Adipocyte (in vitro differentiated cells): ENCODE results near the gene HADHA.

Experiments
- DNase-seq: peaks from one replicate; pipeline ENCODE4 v3.0.0-alpha.2; 2015; ENCODE audit warnings: low read depth
- H3K27me3 ChIP-seq: replicated peaks from 2 replicates; pipeline ENCODE4 v1.7.0; 2013; ENCODE audit warnings: mild to moderate bottlenecking, low read length, moderate library complexity; ENCODE audit not compliant: control insufficient read depth, insufficient read depth
- H3K36me3 ChIP-seq: 2 replicates; pipeline ENCODE4 v1.7.0; 2013; ENCODE audit warnings: low read length, mild to moderate bottlenecking, moderate library complexity; ENCODE audit not compliant: control insufficient read depth, insufficient read depth, severe bottlenecking
- H3K4me1 ChIP-seq: 2 replicates; pipeline ENCODE4 v1.7.0; 2013; ENCODE audit warnings: mild to moderate bottlenecking, low read length, moderate library complexity; ENCODE audit not compliant: control insufficient read depth, insufficient read depth
- H3K4me3 ChIP-seq: 2 replicates; pipeline ENCODE4 v1.7.0; 2013; ENCODE audit warnings: mild to moderate bottlenecking, low read length, moderate library complexity
- H3K9ac ChIP-seq: 2 replicates; pipeline ENCODE4 v1.7.0; 2013; ENCODE audit warnings: mild to moderate bottlenecking, low read length, moderate library complexity
- H3K9me3 ChIP-seq: 2 replicates; pipeline ENCODE4 v1.7.0; 2013; ENCODE audit warnings: mild to moderate bottlenecking, low read length, moderate library complexity; ENCODE audit not compliant: control insufficient read depth

HADHA gene

DNA sequence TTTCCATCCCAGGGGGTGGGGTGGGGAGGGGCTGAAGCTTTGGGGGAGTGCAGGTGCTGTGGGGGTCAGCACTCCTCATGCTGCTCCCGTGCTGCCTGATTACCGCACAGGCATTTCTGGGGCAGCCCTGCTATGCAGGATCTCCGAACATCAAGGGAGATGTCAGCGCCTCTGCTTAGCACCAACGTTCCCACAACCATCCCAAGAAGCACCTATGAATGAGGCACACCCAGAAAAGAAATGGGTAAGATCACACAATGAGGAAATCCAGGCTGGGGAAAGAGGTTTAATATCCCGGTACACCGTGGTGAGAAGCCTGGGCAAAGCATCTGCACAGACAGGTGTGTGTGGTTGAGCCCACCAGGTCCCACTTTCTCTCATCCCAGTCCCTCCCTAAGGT lies 54.1 kb downstream of the HADHA start:
- Histone ChIP-seq H3K4me1 (peaks cover 15% of the 10 kb centered on the region), H3K9ac (no peak overlapping the region), H3K27me3 (no peaks in the 10 kb centered on the region), H3K4me3 (no peak overlapping the region), H3K9me3 (no peaks in the 10 kb centered on the region), H3K36me3 (peaks cover 57% of the 10 kb centered on the region)
- no peak for DNase-seq

- no peak for DNase-seq
- Histone ChIP-seq H3K9me3 (no peaks in the 10 kb centered on the region), H3K36me3 (peaks cover 51% of the 10 kb centered on the region), H3K9ac (no peak overlapping the region), H3K4me3 (no peak overlapping the region), H3K27me3 (no peaks in the 10 kb centered on the region), H3K4me1 (peaks cover 15% of the 10 kb centered on the region)
Measured at GRCh38 chr2:26189751-26190150, 54.7 kb downstream of the HADHA start.

DNA sequence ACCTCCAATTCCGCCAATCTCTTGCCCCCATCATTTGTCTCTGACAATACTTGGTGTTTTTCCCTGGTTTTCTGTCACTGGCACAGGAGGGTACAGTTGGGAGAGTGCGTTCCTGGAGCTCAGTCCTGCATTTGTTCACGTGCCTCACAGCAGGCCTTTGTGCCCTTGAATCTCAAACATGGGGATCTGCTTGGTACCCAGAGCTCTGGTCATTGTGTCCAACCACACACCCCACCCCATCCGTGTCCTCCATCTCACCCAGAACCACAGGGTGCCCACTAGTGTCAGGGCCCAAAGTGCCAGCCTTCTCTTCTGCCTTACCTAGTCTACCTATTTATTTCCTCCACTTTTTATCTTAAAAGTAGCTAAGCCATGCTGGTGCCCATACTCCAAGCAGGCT lies 55.3 kb downstream of the HADHA start:
- Histone ChIP-seq H3K36me3 (peaks cover 44% of the 10 kb centered on the region), H3K27me3 (no peaks in the 10 kb centered on the region), H3K4me1 (peaks cover 15% of the 10 kb centered on the region), H3K9ac (no peak overlapping the region), H3K9me3 (no peaks in the 10 kb centered on the region), H3K4me3 (no peak overlapping the region)
- DNase-seq: no peak

DNA sequence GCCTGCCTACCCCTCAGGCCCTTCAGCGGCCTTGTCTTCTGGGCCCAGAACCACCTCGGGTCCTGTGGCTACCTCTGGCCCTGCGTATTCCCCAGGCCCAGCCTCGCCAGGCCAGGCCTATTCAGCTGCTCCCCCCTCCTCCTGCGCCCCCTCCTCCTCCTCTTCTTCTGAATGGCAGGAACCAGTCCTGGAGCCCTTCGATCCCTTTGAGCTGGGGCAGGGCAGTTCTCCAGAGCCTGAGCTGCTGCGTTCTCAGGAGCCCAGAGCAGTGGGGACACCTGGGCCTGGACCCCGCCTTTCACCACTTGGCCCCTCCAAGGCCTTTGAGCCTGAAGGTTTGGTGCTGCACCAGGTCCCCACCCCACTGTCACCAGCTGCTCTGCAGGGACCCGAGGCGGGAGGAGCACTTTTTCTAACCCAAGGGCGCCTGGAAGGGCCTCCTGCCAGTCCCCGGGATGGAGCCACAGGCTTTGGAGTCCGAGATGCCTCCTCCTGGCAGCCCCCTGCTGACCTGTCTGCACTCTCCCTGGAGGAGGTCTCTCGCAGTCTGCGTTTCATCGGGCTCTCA lies 56.8 kb downstream of the HADHA start:
- H3K9me3 ChIP-seq: no peaks in the 10 kb centered on the region
- no peaks in the 10 kb centered on the region for H3K27me3 ChIP-seq
- H3K4me1 ChIP-seq: peaks cover 15% of the 10 kb centered on the region
- H3K4me3 ChIP-seq: no peak overlapping the region
- H3K9ac ChIP-seq: no peak overlapping the region
- no peak for DNase-seq
- H3K36me3 ChIP-seq: peaks cover 29% of the 10 kb centered on the region

DNA sequence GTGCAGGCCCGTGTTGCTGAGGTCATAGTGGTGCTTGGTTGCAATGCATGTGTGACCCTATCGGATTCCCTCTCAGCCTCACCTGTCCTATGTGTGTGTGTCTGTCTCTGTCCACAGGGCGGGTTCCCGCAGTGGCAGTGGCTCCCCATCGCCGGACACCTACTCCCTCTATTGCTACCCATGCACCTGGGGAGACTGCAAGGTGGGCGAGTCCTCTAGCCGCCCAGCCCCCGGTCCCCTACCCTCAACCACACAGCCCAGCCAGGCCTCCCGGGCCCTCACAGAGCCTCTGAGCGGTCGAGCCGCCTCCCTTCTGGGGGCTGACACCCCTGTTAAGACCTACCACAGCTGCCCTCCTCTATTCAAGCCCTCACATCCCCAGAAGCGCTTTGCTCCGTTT lies 57.3 kb downstream of the HADHA start:
- Histone ChIP-seq H3K36me3 (peaks cover 24% of the 10 kb centered on the region), H3K4me3 (no peak overlapping the region), H3K27me3 (no peaks in the 10 kb centered on the region)

GRCh38 chr2:26185954-26186770 lies 58.3 kb downstream of the HADHA start:
- Histone ChIP-seq H3K4me3 (peak overlapping the region; percentile 86), H3K27me3 (no peaks in the 10 kb centered on the region), H3K9me3 (no peaks in the 10 kb centered on the region), H3K4me1 (peaks cover 15% of the 10 kb centered on the region), H3K9ac (peak overlapping the region; percentile 84), H3K36me3 (peaks cover 15% of the 10 kb centered on the region)
- DNase-seq: no peak

More for the DNA sequence above, 57.3 kb downstream of the HADHA start:
- no peaks in the 10 kb centered on the region for H3K9me3 ChIP-seq
- DNase-seq: no peak
- H3K9ac ChIP-seq: no peak overlapping the region
- H3K4me1 ChIP-seq: peaks cover 15% of the 10 kb centered on the region

- Histone ChIP-seq H3K36me3 (peaks cover 7% of the 10 kb centered on the region), H3K4me3 (peak overlapping the region; percentile 86), H3K9ac (peak overlapping the region; percentile 84), H3K27me3 (no peaks in the 10 kb centered on the region), H3K4me1 (peaks cover 15% of the 10 kb centered on the region), H3K9me3 (no peaks in the 10 kb centered on the region)
- DNase-seq: no peak
Measured at GRCh38 chr2:26185304-26185928, 59.0 kb downstream of the HADHA start.

- Histone ChIP-seq H3K9me3 (no peaks in the 10 kb centered on the region), H3K4me3 (peak overlapping the region; percentile 86), H3K4me1 (peaks cover 15% of the 10 kb centered on the region), H3K9ac (peak overlapping the region; percentile 84), H3K36me3 (peaks cover under 1% of the 10 kb centered on the region), H3K27me3 (no peaks in the 10 kb centered on the region)
- DNase-seq: peak; percentile 92
Measured at GRCh38 chr2:26184555-26185303, 59.7 kb downstream of the HADHA start.

DNA sequence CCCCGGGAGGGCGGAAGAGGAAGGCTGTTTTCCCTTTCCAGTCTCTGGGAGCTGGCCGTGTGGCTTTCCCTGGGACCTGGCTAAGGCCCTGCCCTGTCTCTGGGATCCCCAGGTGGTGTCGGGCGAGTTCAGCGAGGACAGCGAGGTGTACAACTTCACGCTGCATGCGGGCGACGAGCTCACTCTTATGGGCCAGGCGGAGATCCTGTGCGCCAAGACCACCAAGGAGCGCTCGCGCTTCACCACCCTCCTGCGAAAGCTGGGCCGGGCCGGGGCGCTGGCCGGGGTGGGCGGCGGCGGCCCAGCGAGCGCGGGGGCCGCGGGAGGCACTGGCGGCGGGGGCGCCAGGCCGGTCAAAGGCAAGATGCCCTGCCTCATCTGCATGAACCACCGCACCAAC lies 60.3 kb downstream of the HADHA start:
- Histone ChIP-seq H3K4me1 (peaks cover 19% of the 10 kb centered on the region), H3K9me3 (no peaks in the 10 kb centered on the region), H3K36me3 (no peaks in the 10 kb centered on the region), H3K27me3 (no peaks in the 10 kb centered on the region), H3K4me3 (peak overlapping the region; percentile 86), H3K9ac (peak overlapping the region; percentile 84)
- DNase-seq: no peak

GRCh38 chr2:26182887-26183630 lies 61.4 kb downstream of the HADHA start:
- no peak overlapping the region for H3K9ac ChIP-seq
- no peaks in the 10 kb centered on the region for H3K36me3 ChIP-seq
- DNase-seq: no peak
- no peaks in the 10 kb centered on the region for H3K9me3 ChIP-seq
- H3K27me3 ChIP-seq: no peaks in the 10 kb centered on the region
- no peak overlapping the region for H3K4me3 ChIP-seq
- H3K4me1 ChIP-seq: peaks cover 11% of the 10 kb centered on the region
